GM18505 (cell line): Measurements from ENCODE around the gene PHF21B.

ENCODE experiments used
- ATAC-seq: cut with Tn5 transposase; IDR thresholded peaks from one replicate; pipeline ENCODE4 v1.9.1; 2021; ENCODE audit not compliant: unreplicated experiment
- POLR2A ChIP-seq: IDR thresholded peaks from 4 replicates; pipeline ENCODE4 v1.6.1; 2011; ENCODE audit warnings: borderline replicate concordance; ENCODE audit not compliant: insufficient read depth, insufficient read length; ENCODE audit errors: extremely low read depth

The PHF21B gene

GRCh38 chr22:44952863-44953746 lies 56.7 kb downstream of the PHF21B start:
- no peak for TF ChIP-seq POLR2A
- no peak for ATAC-seq

GRCh38 chr22:44951510-44951816 lies 58.3 kb downstream of the PHF21B start:
- no peak for TF ChIP-seq POLR2A
- no peak for ATAC-seq

- no peak for TF ChIP-seq POLR2A
- ATAC-seq = no peak
Observed at GRCh38 chr22:44950806-44951509, 58.8 kb downstream of the PHF21B start.

- no peak for ATAC-seq
Observed at GRCh38 chr22:44947846-44948245, 62.0 kb downstream of the PHF21B start.

GRCh38 chr22:44947049-44947448 lies 62.8 kb downstream of the PHF21B start:
- no peak for TF ChIP-seq POLR2A

More at GRCh38 chr22:44947846-44948245, 62.0 kb downstream of the PHF21B start:
- TF ChIP-seq POLR2A = no peak

GRCh38 chr22:44944883-44945601 lies 64.8 kb downstream of the PHF21B start:
- no peak for TF ChIP-seq POLR2A
- ATAC-seq = no peak

More at GRCh38 chr22:44947049-44947448, 62.8 kb downstream of the PHF21B start:
- no peak for ATAC-seq

- no peak for ATAC-seq
- TF ChIP-seq POLR2A = no peak
Observed at GRCh38 chr22:44943701-44944324, 66.0 kb downstream of the PHF21B start.

- ATAC-seq = no peak
- no peak for TF ChIP-seq POLR2A
Observed at GRCh38 chr22:44942979-44943700, 66.7 kb downstream of the PHF21B start.

GRCh38 chr22:44942056-44942455 lies 67.7 kb downstream of the PHF21B start:
- TF ChIP-seq POLR2A = no peak
- ATAC-seq = no peak

- TF ChIP-seq POLR2A = no peak
- no peak for ATAC-seq
Observed at GRCh38 chr22:44941207-44941606, 68.6 kb downstream of the PHF21B start.

- no peak for TF ChIP-seq POLR2A
- ATAC-seq = no peak
Observed at GRCh38 chr22:44940130-44940529, 69.7 kb downstream of the PHF21B start.

GRCh38 chr22:44939451-44939850 lies 70.4 kb downstream of the PHF21B start:
- no peak for TF ChIP-seq POLR2A

More at GRCh38 chr22:44939451-44939850, 70.4 kb downstream of the PHF21B start:
- no peak for ATAC-seq
